GM21717 (cell line): ENCODE measurements around the gene SH3PXD2A.

ENCODE experiments used
- ATAC-seq: cut with Tn5 transposase; IDR thresholded peaks from one replicate; pipeline ENCODE4 v1.9.1; 2021; ENCODE audit warnings: mild to moderate bottlenecking, moderate library complexity; ENCODE audit not compliant: unreplicated experiment

Gene SH3PXD2A

GRCh38 chr10:103593022-103593570 lies 262.3 kb downstream of the SH3PXD2A start:
- ATAC-seq: peak; percentile 6

- ATAC-seq: peak; percentile 65
These were observed 263.0 kb downstream of the SH3PXD2A start for GRCh38 chr10:103592186-103593021.

- ATAC-seq: no peak
These were observed 264.6 kb downstream of the SH3PXD2A start for GRCh38 chr10:103590744-103591291.

GRCh38 chr10:103590060-103590459 lies 265.3 kb downstream of the SH3PXD2A start:
- no peak for ATAC-seq

GRCh38 chr10:103589074-103589630 lies 266.2 kb downstream of the SH3PXD2A start:
- no peak for ATAC-seq

GRCh38 chr10:103587073-103587472 lies 268.3 kb downstream of the SH3PXD2A start:
- no peak for ATAC-seq

GRCh38 chr10:103585011-103585405 lies 270.4 kb downstream of the SH3PXD2A start:
- ATAC-seq: no peak

- no peak for ATAC-seq
These were observed 271.0 kb downstream of the SH3PXD2A start for GRCh38 chr10:103584216-103585010.

GRCh38 chr10:103583871-103584215 lies 271.5 kb downstream of the SH3PXD2A start:
- no peak for ATAC-seq

GRCh38 chr10:103582331-103583123 lies 272.8 kb downstream of the SH3PXD2A start:
- ATAC-seq: no peak

GRCh38 chr10:103581499-103581898 lies 273.9 kb downstream of the SH3PXD2A start:
- ATAC-seq: no peak

GRCh38 chr10:103580430-103580829 lies 274.9 kb downstream of the SH3PXD2A start:
- ATAC-seq: no peak

GRCh38 chr10:103580011-103580410 lies 275.4 kb downstream of the SH3PXD2A start:
- ATAC-seq: no peak

GRCh38 chr10:103578782-103579382 lies 276.5 kb downstream of the SH3PXD2A start:
- no peak for ATAC-seq

GRCh38 chr10:103576862-103577261 lies 278.5 kb downstream of the SH3PXD2A start:
- no peak for ATAC-seq

- no peak for ATAC-seq
These were observed 279.3 kb downstream of the SH3PXD2A start for GRCh38 chr10:103576076-103576471.

- no peak for ATAC-seq
These were observed 279.8 kb downstream of the SH3PXD2A start for GRCh38 chr10:103575416-103576075.

- ATAC-seq: no peak
These were observed 281.0 kb downstream of the SH3PXD2A start for GRCh38 chr10:103574097-103575061.

- no peak for ATAC-seq
These were observed 282.2 kb downstream of the SH3PXD2A start for GRCh38 chr10:103573205-103573487.
